ENCODE data around the gene RPS23. TPM values are rescaled to one million over a fixed set of nuclear protein-coding genes. Genes with fewer than 3 reads are reported as not detected.

RPS23 gene
- total and polyA plus RNA-seq, 2 of the 8 experiments (the other 6 are each of a cell fraction or from before 2014, with no cell fraction given), result 2,559 to 4,867 TPM

GRCh38 chr5:82276800-82277612 lies 1.1 kb downstream of the RPS23 start:
- no peak overlapping the region for H3K23ac ChIP-seq (ENCODE audit: insufficient read length)
- no peak overlapping the region for H2BK120ac ChIP-seq (replicated peaks; ENCODE audit: low read depth, low read length)
- no peak for DNase-seq (ENCODE audit: low read depth in 1 of 2, low spot score in 2 of 2)
- no peaks in the 10 kb centered on the region; the same call in 1 of the 2 replicates for H3K79me1 ChIP-seq (ENCODE audit: low read depth, low read length)
- H3K14ac ChIP-seq (ENCODE audit: insufficient read length), result no peak overlapping the region
- H3K9ac ChIP-seq (replicated peaks in 1 of 4; ENCODE audit: extremely low read depth in 1 of 4, low read depth in 3 of 4, low read length in 3 of 4), result peak overlapping the region; percentile 97 to 99 (median 98); a peak in 6 of 7 replicates
- H4K8ac ChIP-seq (ENCODE audit: extremely low read depth, insufficient read depth, low read length), result no peak overlapping the region
- H4K20me1 ChIP-seq (replicated peaks in 1 of 2; ENCODE audit: control insufficient read depth in 1 of 2, insufficient read depth in 2 of 2, low read length in 2 of 2), result no peaks in the 10 kb centered on the region
- peaks cover 5 to 19% of the 10 kb centered on the region in 2 experiments; a peak in 3 of 4 replicates for H3K79me2 ChIP-seq (ENCODE audit: control insufficient read depth in 1 of 2, insufficient read depth in 2 of 2, low read length in 2 of 2)
- no peak overlapping the region for H3K4ac ChIP-seq (replicated peaks; ENCODE audit: insufficient read length, low read depth, low read length)
- CTCF ChIA-PET (ENCODE audit: partially characterized antibody), result no interaction called here
- no peak overlapping the region for H2BK15ac ChIP-seq (ENCODE audit: low read length)
- no peak for FAIRE-seq
- 68 to 100% methylated on average over 2 to 11 of the region's 11 CpGs for WGBS, 2 experiments (ENCODE audit: extremely low coverage in 1 of 2, insufficient coverage in 1 of 2, insufficient read length in 1 of 2, insufficient replicate concordance in 2 of 2, low coverage in 1 of 2, low lambda C conversion rate in 2 of 2, missing lambda C conversion rate in 1 of 2)
- peaks cover 15 to 36% (median 22%) of the 10 kb centered on the region in 4 experiments for H3K36me3 ChIP-seq (ENCODE audit: control insufficient read depth in 2 of 4, insufficient read depth in 4 of 4, low read length in 3 of 4)
- POLR2A ChIA-PET (ENCODE audit: partially characterized antibody), result interaction anchor here (0.6 to 6.7 kb wide), 21 partner anchors 8 to 1195 kb away, joined by 3 to 120 read pairs (median 5); partner anchors contain the start of gene VCAN
- no peak overlapping the region for H2BK20ac ChIP-seq (ENCODE audit: low read length)
- H3K27me3 ChIP-seq (replicated peaks in 1 of 4; ENCODE audit: control insufficient read depth in 3 of 4, extremely low read depth in 1 of 4, insufficient read depth in 3 of 4, low read length in 3 of 4), result no peaks in the 10 kb centered on the region
- no peak overlapping the region; the same call in 1 of the 2 replicates for H2BK5ac ChIP-seq (ENCODE audit: low read depth, low read length)
- no peak overlapping the region for H2AK5ac ChIP-seq (ENCODE audit: low read depth, low read length)
- no peak overlapping the region for H2BK12ac ChIP-seq (ENCODE audit: low read depth, low read length)
- no peak overlapping the region for H2AFZ ChIP-seq (ENCODE audit: low read length)
- TF ChIP-seq POLR2A (IDR thresholded peaks at IDR 0.05; ENCODE audit: control extremely low read depth in 1 of 2, low read depth in 2 of 2, low read length in 2 of 2), result 0 out of 3 replicates have a peak, but pooled peaks of 1 of the 2 experiments have one; percentile 56
- peak; percentile 39; the same call in 1 of the 2 replicates for TF ChIP-seq POLR2AphosphoS5 (IDR thresholded peaks at IDR 0.05; ENCODE audit: low read depth, low read length)
- no peak for TF ChIP-seq CBX5 (IDR thresholded peaks at IDR 0.05; ENCODE audit: low read depth, low read length)
- TF ChIP-seq BCL11A (IDR thresholded peaks at IDR 0.05; ENCODE audit: low read depth in 2 of 2, low read length in 2 of 2), result no peak
- no peak for TF ChIP-seq CTCF (IDR thresholded peaks at IDR 0.05; ENCODE audit: control extremely low read depth in 1 of 3, insufficient read depth in 1 of 3, low read depth in 1 of 3, low read length in 3 of 3)
- no peak for TF ChIP-seq MAFK (IDR thresholded peaks at IDR 0.05; ENCODE audit: low read depth, low read length)
- peak overlapping the region; percentile 57 for H4K5ac ChIP-seq (ENCODE audit: insufficient read length, low read depth, low read length)
- H3K23me2 ChIP-seq (ENCODE audit: low read depth, low read length), result peaks cover 5% of the 10 kb centered on the region; the same call in 1 of the 2 replicates
- H3K4me2 ChIP-seq (ENCODE audit: insufficient read depth in 1 of 2, low read depth in 2 of 2, low read length in 2 of 2), result peak overlapping the region; percentile 52 to 83
- no peak overlapping the region for H3K18ac ChIP-seq (ENCODE audit: extremely low read depth, low read length)
- no peaks in the 10 kb centered on the region for H3K9me3 ChIP-seq (ENCODE audit: insufficient read depth in 2 of 2, low read depth in 1 of 2, low read length in 1 of 2)
- H3K4me1 ChIP-seq (replicated peaks in 1 of 4; ENCODE audit: control insufficient read depth in 3 of 4, insufficient read depth in 4 of 4, low read length in 3 of 4), result peaks cover 3 to 7% (median 7%) of the 10 kb centered on the region in 4 experiments; a peak in 6 of 7 replicates
- peak overlapping the region; percentile 92; the same call in 1 of the 2 replicates for H3K27ac ChIP-seq (ENCODE audit: low read depth, low read length)
- no peak overlapping the region for H4K91ac ChIP-seq (replicated peaks; ENCODE audit: insufficient read length, low read length)
- peak overlapping the region; percentile 12 for H3K56ac ChIP-seq (replicated peaks; ENCODE audit: insufficient read length, low read depth, low read length)
- H3K4me3 ChIP-seq (ENCODE audit: extremely low read depth in 1 of 4, insufficient read depth in 2 of 4, low read depth in 3 of 4, low read length in 4 of 4), result peak overlapping the region; percentile 98 to 100 (median 99)
